GM12892 (cell line): ENCODE results near the gene NAV1.

ENCODE experiments used
- DNase-seq: peaks from one replicate; pipeline ENCODE4 v3.0.0; 2011; ENCODE audit not compliant: insufficient read length
- FAIRE-seq: peaks from 2 replicates; lab custom pipeline; 2011; peaks lifted over from hg19 to GRCh38; lab: Jason Lieb, UNC
- POLR2A ChIP-seq: IDR thresholded peaks from 2 replicates; pipeline ENCODE4 v1.6.1; 2011; ENCODE audit warnings: low read depth, low read length, control low read depth
- POLR2AphosphoS5 ChIP-seq: IDR thresholded peaks from 2 replicates; pipeline ENCODE4 v1.6.1; 2011; ENCODE audit warnings: low read depth, low read length, control low read depth
- TAF1 ChIP-seq: IDR thresholded peaks from 2 replicates; pipeline ENCODE4 v1.6.1; 2011; ENCODE audit warnings: low read depth, mild to moderate bottlenecking, control low read depth, low read length, borderline replicate concordance

NAV1 gene

DNA sequence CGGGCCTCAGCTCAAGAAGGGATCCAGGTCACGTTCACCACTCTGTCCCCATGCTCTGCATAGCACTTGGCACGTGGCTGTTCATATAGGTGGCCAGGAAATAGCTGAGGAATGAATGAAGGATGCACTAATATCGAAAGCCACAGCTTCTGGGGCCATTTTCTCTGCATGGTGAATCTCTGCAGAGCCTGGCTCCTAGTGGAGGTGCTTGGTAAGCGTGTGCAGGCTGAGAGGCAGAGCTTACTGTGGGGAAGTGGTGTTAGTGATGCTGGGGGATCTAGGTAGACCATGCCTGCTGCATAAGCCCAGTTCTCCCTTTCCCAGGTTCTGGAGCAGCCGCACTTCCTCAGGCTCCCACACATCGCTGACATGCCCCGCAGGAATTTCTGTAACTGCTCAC, 40.3 kb upstream of the NAV1 start:
- DNase-seq (no peak), FAIRE-seq (no peak)
- TF ChIP-seq TAF1 = no peak
- no peak for TF ChIP-seq POLR2A
- TF ChIP-seq POLR2AphosphoS5 = no peak

DNA sequence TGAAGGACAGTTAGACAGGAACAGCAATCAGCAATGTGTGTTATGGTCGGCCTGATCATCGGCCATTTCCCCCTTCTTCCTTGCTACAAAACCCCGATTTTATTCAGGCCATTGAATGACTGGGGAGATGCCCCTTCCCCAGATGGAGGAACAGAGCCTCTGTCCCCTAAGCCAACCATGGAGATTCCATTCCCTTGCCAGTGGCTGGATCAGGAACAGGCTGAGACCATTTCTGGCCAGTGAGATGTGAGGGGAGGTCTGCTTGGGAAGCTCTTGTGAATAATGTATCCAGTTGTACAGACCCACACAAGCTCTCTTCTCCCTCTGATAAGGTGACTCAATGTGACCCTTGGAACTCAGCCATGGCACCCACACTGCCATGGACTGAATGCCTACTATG, 39.7 kb upstream of the NAV1 start:
- TF ChIP-seq POLR2AphosphoS5 (no peak), TAF1 (no peak), POLR2A (no peak)
- DNase-seq = no peak
- no peak for FAIRE-seq

DNA sequence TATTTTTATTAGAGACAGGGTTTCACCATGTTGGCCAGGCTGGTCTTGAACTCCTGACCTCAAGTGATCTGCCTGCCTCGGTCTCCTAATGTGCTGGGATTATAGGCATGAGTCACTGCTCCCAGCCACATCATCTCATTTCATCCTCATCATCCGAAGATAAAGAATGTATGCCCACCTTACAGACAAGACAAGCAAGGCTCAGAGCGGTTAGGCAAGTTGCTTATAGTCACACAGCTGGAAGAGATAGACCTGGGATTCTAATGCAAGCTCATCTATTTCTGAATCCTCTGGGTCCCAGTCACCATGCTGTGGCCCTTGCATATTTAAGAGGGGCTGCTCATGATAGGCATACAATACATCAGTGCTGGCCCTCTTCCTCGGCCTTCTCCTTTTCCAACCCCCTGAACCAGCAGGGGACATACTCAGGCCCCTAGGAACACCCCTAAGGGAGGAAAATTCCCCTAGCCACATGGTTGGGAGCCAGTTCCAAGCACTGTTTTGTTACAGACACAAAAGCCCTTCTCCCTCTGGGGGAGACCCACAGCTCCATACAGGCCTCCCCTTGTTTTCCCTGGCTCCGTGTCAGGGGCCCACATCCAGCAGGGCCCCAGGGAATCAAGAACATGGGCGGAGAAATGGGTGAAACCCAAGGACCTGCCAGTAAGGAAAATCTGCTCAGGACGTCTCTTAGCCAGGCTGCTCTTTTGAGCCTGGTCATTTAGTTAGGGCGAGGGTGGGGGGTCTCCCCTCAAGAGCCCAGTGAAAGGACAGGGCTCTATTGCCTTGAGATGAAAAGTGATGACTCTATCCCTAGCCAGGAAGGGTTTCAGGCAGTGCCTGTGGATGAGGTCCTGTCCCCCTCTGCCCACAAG, 38.9 kb upstream of the NAV1 start:
- FAIRE-seq = no peak

DNA sequence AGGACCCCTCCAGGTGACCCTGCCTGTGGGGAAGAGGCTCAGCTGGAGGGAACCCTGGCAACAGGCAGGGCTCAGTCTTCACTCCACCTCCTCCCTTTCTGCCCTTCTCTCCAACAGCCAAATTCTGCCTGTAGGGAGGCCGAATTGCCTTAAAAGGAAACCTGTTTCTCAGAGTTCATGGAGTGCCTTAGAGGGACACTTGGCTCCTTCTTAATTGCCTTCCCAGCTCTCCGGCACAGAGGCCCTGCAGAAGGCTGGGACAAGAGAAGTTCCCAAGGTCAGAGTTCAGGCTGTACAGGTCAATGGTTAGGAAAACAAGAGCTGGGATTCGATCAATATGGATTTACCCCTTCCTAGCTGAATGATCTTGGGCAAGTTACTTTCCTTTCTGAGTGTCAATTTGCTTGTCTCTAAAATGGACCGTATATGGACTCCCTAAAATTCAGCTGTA, 38.2 kb upstream of the NAV1 start:
- FAIRE-seq = no peak
- DNase-seq = no peak
- TF ChIP-seq POLR2AphosphoS5 (no peak), POLR2A (no peak), TAF1 (no peak)

More for the DNA sequence above, 38.9 kb upstream of the NAV1 start:
- TF ChIP-seq POLR2A (no peak), TAF1 (no peak), POLR2AphosphoS5 (no peak)
- DNase-seq = no peak

DNA sequence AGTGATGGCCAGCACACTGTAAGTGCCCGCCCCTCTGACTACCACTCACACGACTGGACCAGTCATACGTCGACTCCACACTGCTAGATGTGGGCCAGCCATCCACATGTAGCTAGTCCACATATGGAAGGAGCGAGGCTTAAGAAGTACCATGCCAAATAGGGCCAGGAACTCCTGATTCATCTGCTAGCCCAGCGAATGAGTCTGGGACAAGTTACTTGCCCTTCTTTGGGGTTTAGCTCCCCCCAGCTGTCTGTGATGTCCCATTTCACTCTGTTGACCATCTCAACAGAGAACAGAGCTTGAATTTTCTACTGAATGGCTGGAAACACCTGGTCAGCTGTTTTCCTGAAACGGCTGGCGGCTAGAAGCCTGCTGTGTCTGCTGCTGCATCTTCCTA, 37.8 kb upstream of the NAV1 start:
- TF ChIP-seq POLR2A = no peak
- TF ChIP-seq TAF1 = no peak
- FAIRE-seq (no peak), DNase-seq (no peak)

DNA sequence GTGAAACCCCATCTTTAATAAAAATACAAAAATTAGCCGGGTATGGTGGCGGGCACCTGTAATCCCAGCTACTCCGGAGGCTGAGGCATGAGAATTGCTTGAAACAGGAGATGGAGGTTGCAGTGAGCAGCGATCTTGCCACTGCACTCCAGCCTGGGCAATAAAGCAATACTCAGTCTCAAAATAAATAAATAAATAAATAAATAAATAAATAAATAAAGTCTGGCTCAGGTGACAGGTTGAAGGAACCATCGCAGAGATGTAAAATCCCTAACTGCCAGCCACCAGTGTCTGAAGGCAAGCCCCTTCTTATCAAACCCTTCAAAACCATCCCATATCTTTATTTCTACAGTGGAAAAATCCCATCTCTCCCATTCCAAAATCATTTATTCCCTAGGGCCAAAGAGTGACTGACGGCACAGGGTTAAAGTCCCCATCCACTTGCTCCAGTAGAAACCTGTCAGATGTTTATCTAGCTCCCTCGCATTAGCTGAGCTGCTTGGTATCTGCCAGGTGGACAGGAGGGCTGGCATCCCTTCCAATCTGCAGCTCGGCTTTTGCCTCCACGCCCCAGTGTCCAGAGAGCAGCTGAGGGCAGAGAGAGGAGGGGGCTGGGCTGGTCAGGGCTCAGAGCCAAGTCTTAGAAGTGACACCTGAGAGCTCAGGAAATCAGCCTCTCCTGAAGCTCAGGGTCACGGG, 37.0 kb upstream of the NAV1 start:
- TF ChIP-seq POLR2A = no peak
- TF ChIP-seq POLR2AphosphoS5 = no peak
- no peak for TF ChIP-seq TAF1
- DNase-seq = no peak
- FAIRE-seq = no peak

DNA sequence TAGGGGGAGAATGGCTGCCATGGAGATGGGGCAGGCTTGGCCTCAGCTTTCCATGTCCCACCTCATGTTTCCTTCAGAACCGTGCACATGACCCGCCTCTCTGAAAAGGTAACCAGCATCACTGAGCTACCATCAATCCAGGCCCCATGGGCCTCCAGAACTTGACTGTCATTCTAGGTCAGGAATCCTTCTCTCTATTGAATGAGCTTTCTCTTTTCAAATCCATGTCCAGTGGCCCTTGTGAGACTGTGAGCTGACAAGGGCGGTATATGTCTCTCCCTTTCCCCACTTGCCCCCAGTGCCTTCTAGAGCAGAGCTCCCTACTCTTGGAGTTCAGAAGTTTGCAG, 36.4 kb upstream of the NAV1 start:
- no peak for FAIRE-seq
- no peak for TF ChIP-seq POLR2AphosphoS5
- no peak for TF ChIP-seq POLR2A
- TF ChIP-seq TAF1 = no peak
- no peak for DNase-seq

DNA sequence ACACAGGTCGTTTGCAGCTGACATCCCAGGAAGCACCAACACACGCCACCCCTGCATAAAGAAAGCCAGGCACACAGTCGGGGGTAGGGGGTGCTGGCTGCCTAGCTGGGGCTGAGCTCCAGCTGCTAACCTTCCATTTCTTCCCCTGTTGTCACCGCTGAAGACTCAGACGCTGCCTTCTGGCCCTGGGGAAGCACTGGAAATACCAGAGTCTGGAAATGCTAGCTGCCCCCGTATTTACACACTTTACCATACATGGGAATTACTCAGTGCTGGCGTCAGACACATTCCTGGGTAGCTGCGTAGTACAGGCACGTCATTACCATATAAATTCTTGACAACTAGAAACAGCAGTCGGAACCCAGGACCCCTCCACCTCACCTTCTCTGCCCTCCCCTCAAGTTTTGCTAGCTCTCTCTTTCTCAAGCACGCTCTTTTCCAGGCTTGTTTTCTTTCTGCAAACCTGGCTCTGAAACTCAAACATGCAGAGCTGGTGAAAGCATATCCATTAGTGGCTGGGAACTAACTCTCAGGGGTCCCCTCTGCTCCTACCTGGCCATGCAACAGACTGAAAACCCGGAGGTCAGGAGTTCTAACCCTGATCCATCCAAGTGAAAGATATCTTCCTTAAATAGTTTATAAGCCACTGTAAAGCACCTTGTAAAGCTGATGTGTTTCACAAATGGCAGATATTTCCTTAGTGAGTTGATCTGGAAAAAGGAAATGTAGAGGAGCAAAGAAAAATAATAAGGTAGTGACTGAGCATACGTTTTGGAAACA, 35.3 kb upstream of the NAV1 start:
- FAIRE-seq (no peak), DNase-seq (no peak)
- no peak for TF ChIP-seq POLR2A
- TF ChIP-seq TAF1 = no peak
- TF ChIP-seq POLR2AphosphoS5 = no peak

DNA sequence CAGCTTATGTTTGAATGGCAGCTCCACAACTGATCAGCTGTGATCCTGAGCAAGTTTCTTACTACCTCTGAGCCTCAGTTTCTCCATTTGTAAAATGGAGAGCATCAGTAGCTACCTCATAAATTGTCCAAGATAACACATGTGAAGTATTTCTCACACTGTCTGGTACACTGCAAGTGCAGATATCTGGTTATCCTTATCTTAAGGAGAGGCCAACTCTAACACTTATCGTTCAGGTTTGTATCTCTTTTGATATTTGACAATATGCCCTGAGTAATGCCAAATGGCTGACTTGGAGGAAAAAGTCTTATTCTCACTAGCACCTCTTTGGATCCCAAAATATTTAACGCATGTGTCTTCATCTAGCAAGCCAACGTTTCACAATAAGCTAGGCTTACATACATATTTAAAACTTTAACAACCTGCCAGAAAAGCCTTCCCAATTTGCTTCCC, 34.7 kb upstream of the NAV1 start:
- TF ChIP-seq TAF1 (no peak), POLR2AphosphoS5 (no peak), POLR2A (no peak)
- DNase-seq (no peak), FAIRE-seq (no peak)

DNA sequence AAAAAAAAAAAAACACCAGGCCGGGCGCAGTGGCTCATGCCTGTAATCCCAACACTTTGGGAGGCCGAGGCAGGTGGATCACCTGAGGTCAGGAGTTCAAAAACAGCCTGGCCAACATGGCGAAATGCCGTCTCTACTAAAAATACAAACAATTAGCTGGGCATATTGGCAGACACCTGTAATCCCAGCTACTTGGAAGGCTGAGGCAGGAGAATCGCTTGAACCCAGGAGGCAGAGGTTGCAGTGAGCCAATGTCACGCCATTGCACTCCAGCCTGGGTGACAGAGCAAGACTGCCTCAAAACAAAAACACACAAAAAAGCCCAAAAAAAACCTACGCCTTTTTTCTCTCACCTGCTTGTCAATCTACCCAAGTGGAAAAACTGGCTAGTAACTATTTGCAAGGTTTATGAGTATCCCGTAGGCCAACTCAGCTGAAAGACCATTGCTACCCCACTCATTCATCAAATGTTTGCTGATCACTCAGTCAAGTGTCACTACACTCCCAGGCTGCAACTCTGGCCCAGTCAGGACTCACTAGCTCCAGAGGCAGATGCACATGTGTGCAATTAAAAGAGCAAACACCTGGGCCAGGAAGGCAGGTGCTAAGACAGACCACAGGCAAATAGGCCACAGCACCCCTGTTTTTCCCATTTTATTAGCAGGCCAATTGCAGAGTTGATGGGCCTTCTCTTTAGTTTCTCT, 34.0 kb upstream of the NAV1 start:
- FAIRE-seq = no peak
- no peak for DNase-seq
- no peak for TF ChIP-seq POLR2AphosphoS5
- no peak for TF ChIP-seq TAF1
- TF ChIP-seq POLR2A = no peak

DNA sequence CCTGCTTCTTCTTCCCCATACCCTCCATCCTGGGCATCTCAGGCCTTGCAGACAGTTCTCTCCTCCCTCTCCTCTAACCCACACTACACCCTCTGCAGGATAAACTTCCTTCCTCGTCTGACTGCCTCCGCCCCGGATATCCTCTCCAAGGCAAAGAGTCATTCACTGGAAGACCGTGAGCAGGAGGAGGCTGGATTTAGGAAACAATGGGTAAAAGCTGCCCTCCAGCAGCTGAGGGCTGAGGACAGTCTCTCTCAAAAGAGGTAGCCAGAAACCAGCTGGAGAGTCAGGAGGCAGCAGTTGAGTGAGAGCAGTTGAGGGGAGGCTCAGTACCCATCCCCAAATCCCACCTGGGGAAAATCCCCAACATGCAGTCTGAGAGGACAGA, 33.4 kb upstream of the NAV1 start:
- TF ChIP-seq POLR2AphosphoS5 = no peak
- TF ChIP-seq POLR2A = no peak
- TF ChIP-seq TAF1 = no peak
- no peak for FAIRE-seq
- no peak for DNase-seq
